KBM-7 (cell line): ENCODE data around the gene NTM.
A peak's percentile ranks its signal among the peaks of the same experiment; 100 is the strongest.

Source experiments
- DNase-seq: peaks from one replicate; pipeline ENCODE4 v3.0.0-alpha.2; 2015
- in situ Hi-C: fragments of 300-500 bp; cut with MboI; formaldehyde crosslinking; loops from 2 replicates; pipeline ENCODE4 v1.14.3; 2020; ENCODE audit warnings: low sequenced_read_pairs, low pct_unique_long_range_greater_than_20kb, mixed read lengths

NTM gene

GRCh38 chr11:132168344-132168981 is 798.0 kb downstream of the NTM start:
- in situ Hi-C loops = no loop called here
- DNase-seq = no peak

- in situ Hi-C loops = no loop called here
- no peak for DNase-seq
Observed at GRCh38 chr11:132171031-132171430, 800.6 kb downstream of the NTM start.

- in situ Hi-C loops = no loop called here
- no peak for DNase-seq
Observed at GRCh38 chr11:132174362-132175255, 804.2 kb downstream of the NTM start.

GRCh38 chr11:132177106-132177505 is 806.7 kb downstream of the NTM start:
- in situ Hi-C loops = no loop called here
- peak; percentile 12 for DNase-seq

GRCh38 chr11:132184079-132184478 is 813.7 kb downstream of the NTM start:
- no peak for DNase-seq

GRCh38 chr11:132185726-132186592 is 815.5 kb downstream of the NTM start:
- in situ Hi-C loops = no loop called here
- DNase-seq = no peak

More at GRCh38 chr11:132184079-132184478, 813.7 kb downstream of the NTM start:
- in situ Hi-C loops = no loop called here

GRCh38 chr11:132186699-132187098 is 816.3 kb downstream of the NTM start:
- no peak for DNase-seq
- in situ Hi-C loops = no loop called here

- in situ Hi-C loops = no loop called here
- DNase-seq = no peak
Observed at GRCh38 chr11:132187386-132187785, 817.0 kb downstream of the NTM start.

- no peak for DNase-seq
- in situ Hi-C loops = no loop called here
Observed at GRCh38 chr11:132187814-132188213, 817.4 kb downstream of the NTM start.

- in situ Hi-C loops = no loop called here
- DNase-seq = no peak
Observed at GRCh38 chr11:132196928-132197327, 826.5 kb downstream of the NTM start.

GRCh38 chr11:132200353-132200936 is 830.0 kb downstream of the NTM start:
- DNase-seq = no peak
- in situ Hi-C loops = no loop called here

- in situ Hi-C loops = no loop called here
- no peak for DNase-seq
Observed at GRCh38 chr11:132202621-132203020, 832.2 kb downstream of the NTM start.

GRCh38 chr11:132205006-132205405 is 834.6 kb downstream of the NTM start:
- in situ Hi-C loops = no loop called here
- no peak for DNase-seq

- in situ Hi-C loops = no loop called here
Observed at GRCh38 chr11:132205496-132205895, 835.1 kb downstream of the NTM start.

GRCh38 chr11:132206993-132207392 is 836.6 kb downstream of the NTM start:
- in situ Hi-C loops = no loop called here
- no peak for DNase-seq

More at GRCh38 chr11:132205496-132205895, 835.1 kb downstream of the NTM start:
- DNase-seq = no peak

- in situ Hi-C loops = no loop called here
Observed at GRCh38 chr11:132208477-132209055, 838.2 kb downstream of the NTM start.

GRCh38 chr11:132211479-132211878 is 841.1 kb downstream of the NTM start:
- DNase-seq = no peak

More at GRCh38 chr11:132208477-132209055, 838.2 kb downstream of the NTM start:
- no peak for DNase-seq

GRCh38 chr11:132217856-132218255 is 847.4 kb downstream of the NTM start:
- no peak for DNase-seq
- in situ Hi-C loops = no loop called here

More at GRCh38 chr11:132211479-132211878, 841.1 kb downstream of the NTM start:
- in situ Hi-C loops = no loop called here

- in situ Hi-C loops = no loop called here
- no peak for DNase-seq
Observed at GRCh38 chr11:132220474-132220873, 850.1 kb downstream of the NTM start.
